SH-SY5Y (cell line): ENCODE measurements around the gene PRPF19.

ENCODE experiments used
- GATA2 ChIP-seq: IDR thresholded peaks from 2 replicates; pipeline ENCODE4 v1.6.1; 2011; ENCODE audit warnings: mild to moderate bottlenecking, low read depth, low read length
- GATA3 ChIP-seq: IDR thresholded peaks from 2 replicates; pipeline ENCODE4 v1.6.1; 2011; ENCODE audit warnings: low read depth, mild to moderate bottlenecking, low read length, moderate library complexity

- TF ChIP-seq GATA3 (no peak), GATA2 (no peak)
Measured at GRCh38 chr11:60897496-60897895, 8.9 kb downstream of the PRPF19 start.
